ENCODE measurements around the gene CEACAM7.
A peak's percentile ranks its signal among the peaks of the same experiment; 100 is the strongest.
"Not testable (repeated sequence)": the region's sequence is repeated elsewhere in the genome, so short reads cannot be mapped to it uniquely, and the experiment has no call there.

CEACAM7 gene

GRCh38 chr19:41657157-41657556, 30.9 kb downstream of the CEACAM7 start:
- Histone ChIP-seq H3K23ac (ENCODE audit: low read depth, low read length, poor library complexity) (no peak overlapping the region), H4K91ac (ENCODE audit: low read depth, low read length, poor library complexity) (no peak overlapping the region), H3K27ac (replicated peaks; ENCODE audit: low read length) (no peak overlapping the region), H3K4me2 (ENCODE audit: insufficient read depth, low read length, poor library complexity, severe bottlenecking) (no peak overlapping the region), H3K36me3 (replicated peaks in 1 of 2; ENCODE audit: control insufficient read depth in 2 of 2, insufficient read depth in 2 of 2, low read length in 2 of 2) (no peaks in the 10 kb centered on the region), H3K9me3 (replicated peaks in 1 of 2; ENCODE audit: control insufficient read depth in 2 of 2, insufficient read depth in 1 of 2, low read depth in 1 of 2, low read length in 2 of 2) (peaks cover 0 to 10% of the 10 kb centered on the region in 2 donors), H3K9ac (ENCODE audit: low read depth, low read length, poor library complexity) (no peak overlapping the region), H2AFZ (ENCODE audit: low read length) (no peak overlapping the region), H3K79me1 (ENCODE audit: low read depth, low read length) (no peaks in the 10 kb centered on the region), H3K14ac (ENCODE audit: low read length) (no peak overlapping the region), H3K27me3 (ENCODE audit: control insufficient read depth in 3 of 3, insufficient read depth in 3 of 3, low read depth in 1 of 3, low read length in 3 of 3) (peaks cover 0 to 1% (median 0%) of the 10 kb centered on the region in 3 experiments), H2BK12ac (ENCODE audit: low read length) (no peak overlapping the region), H3K4me3 (ENCODE audit: low read length in 2 of 2) (no peak overlapping the region), H2BK15ac (ENCODE audit: low read length) (no peak overlapping the region), H2BK5ac (ENCODE audit: low read length) (no peak overlapping the region), H3K18ac (ENCODE audit: low read length) (no peak overlapping the region), H2AK5ac (ENCODE audit: low read depth, low read length) (no peak overlapping the region), H3K4ac (ENCODE audit: low read length) (no peak overlapping the region), H4K8ac (ENCODE audit: low read depth, low read length) (no peak overlapping the region), H3K4me1 (ENCODE audit: control insufficient read depth in 2 of 2, insufficient read depth in 1 of 2, low read depth in 1 of 2, low read length in 2 of 2) (no peaks in the 10 kb centered on the region), H2BK120ac (ENCODE audit: low read depth, low read length) (no peak overlapping the region)
- DNase-seq (ENCODE audit: low spot score) = no peak
- WGBS, 2 donors (ENCODE audit: extremely low coverage in 2 of 2, insufficient read length in 2 of 2, insufficient replicate concordance in 1 of 2) = no CpG with 5 or more reads among the region's 2 CpGs

- H2BK12ac ChIP-seq (ENCODE audit: low read length); H3K4me1 ChIP-seq (ENCODE audit: control insufficient read depth in 2 of 2, insufficient read depth in 1 of 2, low read depth in 1 of 2, low read length in 2 of 2); H3K4me2 ChIP-seq (ENCODE audit: insufficient read depth, low read length, poor library complexity, severe bottlenecking); H4K91ac ChIP-seq (ENCODE audit: low read depth, low read length, poor library complexity); H2BK15ac ChIP-seq (ENCODE audit: low read length); H3K9ac ChIP-seq (ENCODE audit: low read depth, low read length, poor library complexity); H2BK5ac ChIP-seq (ENCODE audit: low read length); H3K79me1 ChIP-seq (ENCODE audit: low read depth, low read length); H2AFZ ChIP-seq (ENCODE audit: low read length); H4K8ac ChIP-seq (ENCODE audit: low read depth, low read length); H3K9me3 ChIP-seq (replicated peaks in 1 of 2; ENCODE audit: control insufficient read depth in 2 of 2, insufficient read depth in 1 of 2, low read depth in 1 of 2, low read length in 2 of 2); H3K23ac ChIP-seq (ENCODE audit: low read depth, low read length, poor library complexity); H3K36me3 ChIP-seq (replicated peaks in 1 of 2; ENCODE audit: control insufficient read depth in 2 of 2, insufficient read depth in 2 of 2, low read length in 2 of 2); DNase-seq (ENCODE audit: low spot score); H3K18ac ChIP-seq (ENCODE audit: low read length); H3K27me3 ChIP-seq (ENCODE audit: control insufficient read depth in 3 of 3, insufficient read depth in 3 of 3, low read depth in 1 of 3, low read length in 3 of 3); H2BK120ac ChIP-seq (ENCODE audit: low read depth, low read length); H3K4ac ChIP-seq (ENCODE audit: low read length); H3K27ac ChIP-seq (replicated peaks; ENCODE audit: low read length); H2AK5ac ChIP-seq (ENCODE audit: low read depth, low read length): not testable (repeated sequence)
- WGBS, 2 donors (ENCODE audit: extremely low coverage in 2 of 2, insufficient read length in 2 of 2, insufficient replicate concordance in 1 of 2) = no CpG with 5 or more reads among the region's 2 CpGs
- peak overlapping the region; percentile 63 for H3K14ac ChIP-seq (ENCODE audit: low read length)
- peak overlapping the region in 1 of 2 donors; percentile 57 for H3K4me3 ChIP-seq (ENCODE audit: low read length in 2 of 2)
Measured at GRCh38 chr19:41656756-41657155, 31.3 kb downstream of the CEACAM7 start.

GRCh38 chr19:41652250-41652649, 35.8 kb downstream of the CEACAM7 start:
- Histone ChIP-seq H3K4me2 (ENCODE audit: insufficient read depth, low read length, poor library complexity, severe bottlenecking) (no peak overlapping the region), H2AK5ac (ENCODE audit: low read depth, low read length) (no peak overlapping the region), H2BK15ac (ENCODE audit: low read length) (no peak overlapping the region), H3K4ac (ENCODE audit: low read length) (no peak overlapping the region), H2AFZ (ENCODE audit: low read length) (no peak overlapping the region), H3K18ac (ENCODE audit: low read length) (no peak overlapping the region), H3K9me3 (replicated peaks in 1 of 2; ENCODE audit: control insufficient read depth in 2 of 2, insufficient read depth in 1 of 2, low read depth in 1 of 2, low read length in 2 of 2) (peaks cover 0 to 18% of the 10 kb centered on the region in 2 donors), H2BK12ac (ENCODE audit: low read length) (no peak overlapping the region), H3K9ac (ENCODE audit: low read depth, low read length, poor library complexity) (no peak overlapping the region), H3K36me3 (replicated peaks in 1 of 2; ENCODE audit: control insufficient read depth in 2 of 2, insufficient read depth in 2 of 2, low read length in 2 of 2) (no peaks in the 10 kb centered on the region), H3K23ac (ENCODE audit: low read depth, low read length, poor library complexity) (no peak overlapping the region), H3K4me3 (ENCODE audit: low read length in 2 of 2) (no peak overlapping the region), H4K8ac (ENCODE audit: low read depth, low read length) (no peak overlapping the region), H3K27me3 (ENCODE audit: control insufficient read depth in 3 of 3, insufficient read depth in 3 of 3, low read depth in 1 of 3, low read length in 3 of 3) (peaks cover 0 to 26% (median 0%) of the 10 kb centered on the region in 3 experiments), H4K91ac (ENCODE audit: low read depth, low read length, poor library complexity) (no peak overlapping the region), H2BK5ac (ENCODE audit: low read length) (no peak overlapping the region), H3K27ac (replicated peaks; ENCODE audit: low read length) (no peak overlapping the region), H2BK120ac (ENCODE audit: low read depth, low read length) (no peak overlapping the region), H3K79me1 (ENCODE audit: low read depth, low read length) (no peaks in the 10 kb centered on the region), H3K4me1 (ENCODE audit: control insufficient read depth in 2 of 2, insufficient read depth in 1 of 2, low read depth in 1 of 2, low read length in 2 of 2) (no peaks in the 10 kb centered on the region), H3K14ac (ENCODE audit: low read length) (no peak overlapping the region)
- no CpG with 5 or more reads among the region's 5 CpGs for WGBS, 2 donors (ENCODE audit: extremely low coverage in 2 of 2, insufficient read length in 2 of 2, insufficient replicate concordance in 1 of 2)
- no peak for DNase-seq (ENCODE audit: low spot score)

- no CpG with 5 or more reads among the region's 3 CpGs for WGBS, 2 donors (ENCODE audit: extremely low coverage in 2 of 2, insufficient read length in 2 of 2, insufficient replicate concordance in 1 of 2)
- no peak for DNase-seq (ENCODE audit: low spot score)
- no peaks in the 10 kb centered on the region for H3K4me1 ChIP-seq (ENCODE audit: control insufficient read depth in 2 of 2, insufficient read depth in 1 of 2, low read depth in 1 of 2, low read length in 2 of 2)
- no peaks in the 10 kb centered on the region for H3K36me3 ChIP-seq (replicated peaks in 1 of 2; ENCODE audit: control insufficient read depth in 2 of 2, insufficient read depth in 2 of 2, low read length in 2 of 2)
- peaks cover 0 to 15% of the 10 kb centered on the region in 2 donors for H3K9me3 ChIP-seq (replicated peaks in 1 of 2; ENCODE audit: control insufficient read depth in 2 of 2, insufficient read depth in 1 of 2, low read depth in 1 of 2, low read length in 2 of 2)
- no peak overlapping the region for H2AK5ac ChIP-seq (ENCODE audit: low read depth, low read length)
- no peak overlapping the region for H3K4me2 ChIP-seq (ENCODE audit: insufficient read depth, low read length, poor library complexity, severe bottlenecking)
- no peak overlapping the region for H2AFZ ChIP-seq (ENCODE audit: low read length)
- H3K18ac ChIP-seq (ENCODE audit: low read length) = no peak overlapping the region
- no peak overlapping the region for H2BK5ac ChIP-seq (ENCODE audit: low read length)
- H3K9ac ChIP-seq (ENCODE audit: low read depth, low read length, poor library complexity) = no peak overlapping the region
- no peak overlapping the region for H4K91ac ChIP-seq (ENCODE audit: low read depth, low read length, poor library complexity)
- H3K4me3 ChIP-seq (ENCODE audit: low read length in 2 of 2) = no peak overlapping the region
- no peak overlapping the region for H3K4ac ChIP-seq (ENCODE audit: low read length)
- H3K79me1 ChIP-seq (ENCODE audit: low read depth, low read length) = no peaks in the 10 kb centered on the region
- H3K27me3 ChIP-seq (ENCODE audit: control insufficient read depth in 3 of 3, insufficient read depth in 3 of 3, low read depth in 1 of 3, low read length in 3 of 3) = peaks cover 0 to 26% (median 0%) of the 10 kb centered on the region in 3 experiments
- no peak overlapping the region for H2BK12ac ChIP-seq (ENCODE audit: low read length)
- no peak overlapping the region for H3K23ac ChIP-seq (ENCODE audit: low read depth, low read length, poor library complexity)
- H4K8ac ChIP-seq (ENCODE audit: low read depth, low read length) = no peak overlapping the region
- H2BK120ac ChIP-seq (ENCODE audit: low read depth, low read length) = no peak overlapping the region
- no peak overlapping the region for H2BK15ac ChIP-seq (ENCODE audit: low read length)
- H3K14ac ChIP-seq (ENCODE audit: low read length) = no peak overlapping the region
- H3K27ac ChIP-seq (replicated peaks; ENCODE audit: low read length) = no peak overlapping the region
Measured at GRCh38 chr19:41649827-41650226, 38.2 kb downstream of the CEACAM7 start.

Data from neuronal stem cell (in vitro differentiated cells).